Measurements from ENCODE around the gene KRT222.

The KRT222 gene

GRCh38 chr17:40625311-40625710 lies 39.7 kb downstream of the KRT222 start:
- H3K4me3 ChIP-seq (ENCODE audit: low read depth, low read length, poor library complexity, severe bottlenecking): no peak overlapping the region
- no peaks in the 10 kb centered on the region for H3K79me2 ChIP-seq (ENCODE audit: insufficient read depth, low read length)
- no peaks in the 10 kb centered on the region for H3K27me3 ChIP-seq (ENCODE audit: insufficient read depth, low read length)
- H3K36me3 ChIP-seq (ENCODE audit: insufficient read depth, low read length): peaks cover 35% of the 10 kb centered on the region
- TF ChIP-seq EZH2 (IDR thresholded peaks at IDR 0.05; ENCODE audit: borderline replicate concordance, low read length) (no peak), CTCF (IDR thresholded peaks at IDR 0.05; ENCODE audit: low read length) (no peak)
- no peaks in the 10 kb centered on the region for H3K9me2 ChIP-seq (ENCODE audit: low read depth, low read length)
- H3K9me3 ChIP-seq (ENCODE audit: low read length): no peaks in the 10 kb centered on the region
- no peaks in the 10 kb centered on the region for H4K20me1 ChIP-seq (ENCODE audit: insufficient read depth, low read length)
- H3K27ac ChIP-seq (ENCODE audit: low read depth, low read length, poor library complexity, severe bottlenecking): peak overlapping the region; percentile 56
- H3K4me1 ChIP-seq (ENCODE audit: insufficient read depth, low read length, severe bottlenecking): peaks cover 34% of the 10 kb centered on the region
- no peak overlapping the region for H3K9ac ChIP-seq (ENCODE audit: low read length)
- H2AFZ ChIP-seq (ENCODE audit: low read length): no peak overlapping the region
- H3F3A ChIP-seq (ENCODE audit: insufficient read depth, low read length): no peaks in the 10 kb centered on the region
- peak overlapping the region; percentile 2; the same call in 1 of the 2 replicates for H3K4me2 ChIP-seq (ENCODE audit: low read length)

- Histone ChIP-seq H3K79me2 (ENCODE audit: insufficient read depth, low read length) (no peaks in the 10 kb centered on the region), H3K27me3 (ENCODE audit: insufficient read depth, low read length) (no peaks in the 10 kb centered on the region), H2AFZ (ENCODE audit: low read length) (no peak overlapping the region), H3K9ac (ENCODE audit: low read length) (no peak overlapping the region), H3K9me3 (ENCODE audit: low read length) (no peaks in the 10 kb centered on the region), H3K27ac (ENCODE audit: low read depth, low read length, poor library complexity, severe bottlenecking) (peak overlapping the region; percentile 56), H4K20me1 (ENCODE audit: insufficient read depth, low read length) (no peaks in the 10 kb centered on the region), H3K4me2 (ENCODE audit: low read length) (no peak overlapping the region; the same call in 1 of the 2 replicates), H3K9me2 (ENCODE audit: low read depth, low read length) (no peaks in the 10 kb centered on the region), H3K4me1 (ENCODE audit: insufficient read depth, low read length, severe bottlenecking) (peaks cover 43% of the 10 kb centered on the region), H3F3A (ENCODE audit: insufficient read depth, low read length) (no peaks in the 10 kb centered on the region), H3K36me3 (ENCODE audit: insufficient read depth, low read length) (peaks cover 18% of the 10 kb centered on the region), H3K4me3 (ENCODE audit: low read depth, low read length, poor library complexity, severe bottlenecking) (no peak overlapping the region)
- TF ChIP-seq CTCF (IDR thresholded peaks at IDR 0.05; ENCODE audit: low read length): no peak
- TF ChIP-seq EZH2 (IDR thresholded peaks at IDR 0.05; ENCODE audit: borderline replicate concordance, low read length): no peak
Observed at GRCh38 chr17:40623419-40624210, 41.4 kb downstream of the KRT222 start.

- no peaks in the 10 kb centered on the region for H4K20me1 ChIP-seq (ENCODE audit: insufficient read depth, low read length)
- no peaks in the 10 kb centered on the region for H3F3A ChIP-seq (ENCODE audit: insufficient read depth, low read length)
- H3K27ac ChIP-seq (ENCODE audit: low read depth, low read length, poor library complexity, severe bottlenecking): no peak overlapping the region
- H3K4me3 ChIP-seq (ENCODE audit: low read depth, low read length, poor library complexity, severe bottlenecking): no peak overlapping the region
- H3K4me1 ChIP-seq (ENCODE audit: insufficient read depth, low read length, severe bottlenecking): peaks cover 43% of the 10 kb centered on the region
- no peaks in the 10 kb centered on the region for H3K79me2 ChIP-seq (ENCODE audit: insufficient read depth, low read length)
- no peak overlapping the region for H3K9ac ChIP-seq (ENCODE audit: low read length)
- H3K9me2 ChIP-seq (ENCODE audit: low read depth, low read length): no peaks in the 10 kb centered on the region
- H2AFZ ChIP-seq (ENCODE audit: low read length): no peak overlapping the region
- H3K36me3 ChIP-seq (ENCODE audit: insufficient read depth, low read length): peaks cover 7% of the 10 kb centered on the region; the same call in 1 of the 2 replicates
- H3K27me3 ChIP-seq (ENCODE audit: insufficient read depth, low read length): no peaks in the 10 kb centered on the region
- no peak overlapping the region for H3K4me2 ChIP-seq (ENCODE audit: low read length)
- no peaks in the 10 kb centered on the region for H3K9me3 ChIP-seq (ENCODE audit: low read length)
- TF ChIP-seq CTCF (IDR thresholded peaks at IDR 0.05; ENCODE audit: low read length): no peak
- TF ChIP-seq EZH2 (IDR thresholded peaks at IDR 0.05; ENCODE audit: borderline replicate concordance, low read length): no peak
Observed at GRCh38 chr17:40622509-40622928, 42.5 kb downstream of the KRT222 start.

All from OCI-LY1 (cell line).